ENCODE data around the gene COPS4.
"Not testable (repeated sequence)": the region's sequence is repeated elsewhere in the genome, so short reads cannot be mapped to it uniquely, and the experiment has no call there.

The COPS4 gene

DNA sequence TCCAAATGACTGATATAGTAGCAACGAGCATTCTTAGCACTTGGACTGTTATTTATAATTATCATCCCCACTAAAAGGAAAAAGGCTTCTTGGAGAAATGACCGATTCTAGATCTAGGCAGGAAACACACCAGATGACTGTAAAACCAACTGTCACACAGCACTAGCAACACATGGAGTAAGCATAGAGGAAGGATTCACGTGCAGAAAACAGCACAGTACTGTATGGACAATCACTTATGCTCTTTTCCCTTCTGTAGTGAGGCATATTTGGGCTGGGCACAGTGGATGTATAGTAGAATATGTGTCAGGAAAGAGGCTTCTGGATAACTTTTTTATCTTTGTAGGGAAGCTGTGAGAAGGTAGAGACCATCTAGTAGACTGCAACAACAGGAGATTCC, 6.0 kb upstream of the COPS4 start:
- TF ChIP-seq, protein P1, sequence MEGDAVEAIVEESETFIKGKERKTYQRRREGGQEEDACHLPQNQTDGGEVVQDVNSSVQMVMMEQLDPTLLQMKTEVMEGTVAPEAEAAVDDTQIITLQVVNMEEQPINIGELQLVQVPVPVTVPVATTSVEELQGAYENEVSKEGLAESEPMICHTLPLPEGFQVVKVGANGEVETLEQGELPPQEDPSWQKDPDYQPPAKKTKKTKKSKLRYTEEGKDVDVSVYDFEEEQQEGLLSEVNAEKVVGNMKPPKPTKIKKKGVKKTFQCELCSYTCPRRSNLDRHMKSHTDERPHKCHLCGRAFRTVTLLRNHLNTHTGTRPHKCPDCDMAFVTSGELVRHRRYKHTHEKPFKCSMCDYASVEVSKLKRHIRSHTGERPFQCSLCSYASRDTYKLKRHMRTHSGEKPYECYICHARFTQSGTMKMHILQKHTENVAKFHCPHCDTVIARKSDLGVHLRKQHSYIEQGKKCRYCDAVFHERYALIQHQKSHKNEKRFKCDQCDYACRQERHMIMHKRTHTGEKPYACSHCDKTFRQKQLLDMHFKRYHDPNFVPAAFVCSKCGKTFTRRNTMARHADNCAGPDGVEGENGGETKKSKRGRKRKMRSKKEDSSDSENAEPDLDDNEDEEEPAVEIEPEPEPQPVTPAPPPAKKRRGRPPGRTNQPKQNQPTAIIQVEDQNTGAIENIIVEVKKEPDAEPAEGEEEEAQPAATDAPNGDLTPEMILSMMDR (IDR thresholded peaks at IDR 0.05), result no peak
- Histone ChIP-seq H3K27ac (no peak overlapping the region), H3K4me3 (no peak overlapping the region)
- no peak for DNase-seq (ENCODE audit: low spot score)

DNA sequence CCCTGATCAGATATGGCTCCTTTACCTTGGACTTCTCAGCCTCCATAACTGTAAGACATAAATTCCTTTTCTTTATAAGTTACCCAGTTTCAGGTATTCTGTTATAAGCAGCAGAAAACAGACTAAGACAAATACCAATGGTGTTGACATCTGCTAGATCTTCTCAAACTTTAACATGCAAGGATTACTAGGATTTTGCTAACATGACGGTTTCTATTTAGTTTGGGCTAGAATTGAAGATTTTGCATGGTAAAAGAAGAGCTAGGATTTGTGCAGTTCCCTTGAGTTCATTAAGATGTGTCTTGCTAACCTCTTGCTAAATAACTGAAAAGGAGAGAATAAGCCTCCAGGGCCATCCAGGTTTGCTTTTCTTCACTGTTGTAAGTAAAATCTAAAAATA, 5.3 kb upstream of the COPS4 start:
- DNase-seq (ENCODE audit: low spot score), result no peak
- TF ChIP-seq, protein P1 (IDR thresholded peaks at IDR 0.05), result no peak
- Histone ChIP-seq H3K4me3 (no peak overlapping the region), H3K27ac (no peak overlapping the region)

DNA sequence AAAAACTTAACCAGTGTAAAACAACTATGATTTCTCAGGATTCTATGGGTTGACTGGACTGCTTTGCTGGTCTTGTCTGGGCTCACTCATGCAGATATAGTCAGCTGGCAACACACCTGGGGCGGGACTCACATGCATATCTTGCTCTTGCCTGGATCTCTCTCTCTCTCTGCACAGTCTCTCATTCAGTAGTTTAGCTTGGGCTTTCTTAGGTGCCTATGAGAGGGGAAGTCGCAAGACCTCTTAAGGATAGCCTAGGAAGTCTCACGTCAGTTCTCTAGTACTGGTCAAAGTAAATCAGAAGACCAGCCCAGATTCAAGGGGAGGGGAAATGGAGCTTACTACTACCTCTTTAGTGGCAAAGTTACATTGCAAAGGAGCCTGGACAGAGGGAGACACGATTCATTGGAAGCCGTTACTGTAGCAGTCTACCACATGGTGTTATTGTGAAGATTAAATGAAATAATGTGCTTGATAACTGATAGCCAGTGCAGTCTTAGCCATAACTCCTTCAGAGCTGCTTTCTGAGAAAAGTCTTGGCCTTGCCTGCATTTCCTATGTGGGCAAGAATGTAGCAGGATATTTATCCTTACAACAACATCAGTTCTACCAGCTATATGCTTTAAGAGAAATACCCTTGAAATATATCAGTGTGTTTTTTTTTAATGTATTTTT, 2.1 kb downstream of the COPS4 start:
- TF ChIP-seq, protein P1 (IDR thresholded peaks at IDR 0.05), result no peak
- no peak for DNase-seq (ENCODE audit: low spot score)
- no peak overlapping the region for H3K27ac ChIP-seq
- no peak overlapping the region for H3K4me3 ChIP-seq

DNA sequence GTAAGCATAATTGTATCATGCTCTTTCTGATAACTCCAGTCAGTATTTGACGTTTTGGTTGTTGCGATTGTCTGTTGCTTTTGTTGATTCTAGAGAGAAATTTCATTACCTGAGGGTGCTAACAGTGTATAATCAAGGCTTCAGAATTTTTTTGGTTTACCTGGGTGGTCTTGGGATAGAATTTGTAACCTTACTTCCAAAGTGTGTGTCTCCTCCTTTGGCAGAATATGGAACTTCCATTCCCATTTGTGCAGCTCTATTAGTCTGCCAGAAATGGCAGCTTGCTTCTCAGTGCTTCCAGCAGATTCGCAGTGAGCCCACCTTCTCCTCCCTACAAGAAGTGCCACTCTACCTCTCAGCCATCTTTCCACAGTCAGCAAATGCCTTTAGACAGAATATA, 5.3 kb downstream of the COPS4 start:
- TF ChIP-seq, protein P1 (IDR thresholded peaks at IDR 0.05), result no peak

DNA sequence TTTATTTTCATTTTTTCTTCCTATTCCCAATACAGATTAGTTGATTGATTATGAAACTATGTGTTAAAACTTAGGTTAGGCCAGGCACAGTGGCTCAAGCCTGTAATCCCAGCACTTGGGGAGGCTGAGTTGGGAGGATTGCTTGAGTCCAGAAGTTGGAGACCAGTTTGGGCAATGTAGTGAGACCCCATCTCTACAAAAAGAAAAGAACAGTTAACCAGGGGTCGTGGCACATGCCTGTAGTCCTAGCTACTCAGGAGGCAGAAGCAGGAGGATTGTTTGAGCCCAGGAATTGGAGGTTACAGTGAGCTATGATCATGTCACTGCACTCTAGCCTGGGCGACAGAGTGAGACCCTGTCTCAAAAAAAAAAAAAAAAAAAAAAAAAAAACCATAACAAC, 8.2 kb downstream of the COPS4 start:
- not testable (repeated sequence) for H3K4me3 ChIP-seq; H3K27ac ChIP-seq; DNase-seq (ENCODE audit: low spot score)

More for the DNA sequence above, 5.3 kb downstream of the COPS4 start:
- H3K4me3 ChIP-seq, result no peak overlapping the region
- no peak for DNase-seq (ENCODE audit: low spot score)
- no peak overlapping the region for H3K27ac ChIP-seq

DNA sequence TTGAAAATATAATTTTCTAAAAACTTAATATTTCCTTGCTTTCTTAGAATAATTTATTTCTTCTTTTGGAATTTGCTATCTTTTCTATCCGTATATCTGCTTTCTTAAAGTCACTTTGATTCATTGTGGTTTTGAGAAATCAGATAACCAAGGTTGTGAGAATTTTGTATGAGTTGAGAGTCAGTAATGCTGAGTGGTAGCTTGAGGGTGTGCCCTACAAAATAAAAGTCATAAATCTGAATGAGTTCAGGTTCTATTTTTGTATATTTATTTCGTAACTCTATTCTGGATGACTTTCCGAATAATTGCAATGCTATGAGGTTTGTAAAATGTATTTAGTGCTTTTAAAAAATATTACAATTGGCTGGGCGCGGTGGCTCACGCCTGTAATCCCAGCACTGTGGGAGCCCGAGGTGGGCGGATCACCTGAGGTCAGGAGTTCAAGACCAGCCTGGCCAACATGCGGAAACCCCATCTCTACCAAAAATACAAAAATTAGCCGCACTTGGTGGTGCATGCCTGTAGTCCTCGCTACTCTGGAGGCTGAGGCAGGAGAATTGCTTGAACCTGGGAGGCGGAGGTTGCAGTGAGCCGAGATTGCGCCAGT, 8.9 kb downstream of the COPS4 start:
- H3K4me3 ChIP-seq, result no peak overlapping the region
- no peak overlapping the region for H3K27ac ChIP-seq
- TF ChIP-seq, protein P1 (IDR thresholded peaks at IDR 0.05), result no peak
- DNase-seq (ENCODE audit: low spot score), result no peak

DNA sequence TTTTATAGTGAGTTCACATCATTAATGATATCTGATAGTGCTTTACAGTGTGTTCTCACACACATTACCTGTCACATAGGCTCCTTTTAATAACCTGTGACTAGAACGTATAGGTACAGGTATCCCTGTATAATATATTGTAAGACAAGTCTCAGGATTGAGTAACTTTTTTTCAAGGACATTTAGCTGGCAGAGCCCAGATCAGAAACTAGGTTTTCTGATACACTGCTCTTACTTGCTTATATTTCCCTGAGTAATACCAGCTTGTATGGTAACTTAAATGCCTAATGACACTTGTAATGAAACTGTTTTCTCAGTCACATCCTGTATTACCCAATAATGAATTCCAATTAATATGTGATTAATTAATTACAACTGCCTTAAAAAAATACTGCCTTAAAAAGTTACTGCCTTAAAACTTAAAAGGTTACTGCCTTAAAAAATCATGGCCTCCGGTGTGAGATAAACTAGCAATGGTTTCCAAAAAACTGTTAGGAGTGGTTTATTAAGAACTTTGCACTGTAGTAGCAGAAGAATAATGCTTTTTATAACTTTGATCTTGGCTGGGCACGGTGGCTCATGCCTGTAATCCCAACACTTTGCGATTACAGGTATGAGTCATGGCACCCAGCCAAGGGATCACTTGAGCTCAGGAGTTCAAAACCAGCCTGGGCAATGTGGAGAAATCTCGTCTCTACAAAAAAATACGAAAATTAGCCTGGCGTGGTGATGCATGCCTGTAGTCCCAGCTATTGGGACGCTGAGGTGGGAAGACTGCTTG, 11.9 kb downstream of the COPS4 start:
- Histone ChIP-seq H3K27ac (no peak overlapping the region), H3K4me3 (no peak overlapping the region)
- no peak for DNase-seq (ENCODE audit: low spot score)
- TF ChIP-seq, protein P1 (IDR thresholded peaks at IDR 0.05), result no peak

DNA sequence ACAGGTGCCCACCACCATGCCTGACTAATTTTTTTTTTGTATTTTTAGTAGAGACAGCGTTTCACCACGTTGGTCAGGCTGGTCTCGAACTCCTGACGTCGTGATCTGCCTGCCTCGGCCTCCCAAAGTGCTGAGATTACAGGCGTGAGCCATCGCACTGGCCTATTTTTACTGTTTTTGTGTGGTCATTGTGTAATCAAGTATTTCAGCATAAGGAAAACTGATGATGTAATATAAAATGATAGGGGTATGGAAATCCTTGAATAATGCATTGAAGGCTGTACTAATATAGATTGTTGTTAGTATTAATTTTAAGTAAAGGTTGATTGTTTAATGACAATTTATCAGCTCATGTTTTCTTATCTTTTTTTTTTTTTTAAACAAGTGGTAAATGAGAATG, 13.8 kb downstream of the COPS4 start:
- not testable (repeated sequence) for H3K4me3 ChIP-seq; DNase-seq (ENCODE audit: low spot score)

More for the DNA sequence above, 13.8 kb downstream of the COPS4 start:
- not testable (repeated sequence) for H3K27ac ChIP-seq

Measured in coronary artery (tissue), 2 donors.